Smooth muscle cell (in vitro differentiated cells): Measurements from ENCODE around the gene LEPROT. TPM values are rescaled to one million over a fixed set of nuclear protein-coding genes. Genes with fewer than 3 reads are reported as not detected.
A peak's percentile ranks its signal among the peaks of the same experiment; 100 is the strongest.

ENCODE experiments used
- DNase-seq: peaks from one replicate; lab custom pipeline; 2025; ENCODE audit not compliant: unreplicated experiment; lab: John Stamatoyannopoulos, UW
- H2AFZ ChIP-seq: fragments of 200-600 bp; sonication (generic); 2 replicates; pipeline ENCODE4 v1.6.0; 2016; ENCODE audit warnings: antibody characterized with exemption, low read depth, mild to moderate bottlenecking
- H3F3A ChIP-seq: fragments of 200-600 bp; sonication (generic); 2 replicates; pipeline ENCODE4 v1.6.0; 2017; ENCODE audit warnings: antibody characterized with exemption, low read depth
- H3K27ac ChIP-seq: fragments of 200-600 bp; sonication (generic); 2 replicates; pipeline ENCODE4 v1.5.1; 2016; ENCODE audit warnings: low read depth, mild to moderate bottlenecking
- H3K27me3 ChIP-seq: fragments of 200-600 bp; sonication (generic); 2 replicates; pipeline ENCODE4 v1.6.1; 2016; ENCODE audit warnings: low read depth, mild to moderate bottlenecking
- H3K36me3 ChIP-seq: fragments of 200-600 bp; sonication (generic); 2 replicates; pipeline ENCODE4 v1.5.1; 2016; ENCODE audit warnings: low read depth
- H3K4me1 ChIP-seq: fragments of 200-600 bp; sonication (generic); 2 replicates; pipeline ENCODE4 v1.5.1; 2016; ENCODE audit warnings: low read depth
- H3K4me2 ChIP-seq: fragments of 200-600 bp; sonication (generic); 2 replicates; pipeline ENCODE4 v1.6.0; 2016; ENCODE audit warnings: mild to moderate bottlenecking
- H3K4me3 ChIP-seq: fragments of 200-600 bp; sonication (generic); 2 replicates; pipeline ENCODE4 v1.5.1; 2016; ENCODE audit warnings: mild to moderate bottlenecking
- H3K79me2 ChIP-seq: fragments of 200-600 bp; sonication (generic); 2 replicates; pipeline ENCODE4 v1.6.0; 2016; ENCODE audit warnings: low read depth, mild to moderate bottlenecking
- H3K9ac ChIP-seq: fragments of 200-600 bp; sonication (generic); 2 replicates; pipeline ENCODE4 v1.6.0; 2016; ENCODE audit warnings: low read depth
- H3K9me3 ChIP-seq: fragments of 200-600 bp; sonication (generic); replicated peaks from 2 replicates; pipeline ENCODE4 v1.5.1; 2016; ENCODE audit warnings: low read depth
- H4K20me1 ChIP-seq: fragments of 200-600 bp; sonication (generic); 2 replicates; pipeline ENCODE4 v1.6.0; 2016; ENCODE audit warnings: low read depth
- WGBS: methylation state at CpG from one replicate; pipeline ENCODE4 v1.1.7; 2016; ENCODE audit warnings: low lambda C conversion rate; 5-methylcytosine and 5-hydroxymethylcytosine counted together
- polyA plus RNA-seq: library from polyadenylated mRNA; unstranded; fragments of >200 nt; fragmentation: Nextera tagmentation; extraction: Ambion mirVana; gene quantifications from 2 replicates; pipeline ENCODE4 v1.2.1, GENCODE V29; 2016
- total RNA-seq: library from RNA; depleted of rRNA; stranded (reverse); fragments of >200 nt; gene quantifications from 2 replicates; pipeline ENCODE4 v1.2.3, GENCODE V29; 2014
- TF ChIP-seq, protein P1 (sequence below): fragments of 200-600 bp; sonication (generic); IDR thresholded peaks from 2 replicates; pipeline ENCODE4 v1.5.1; 2017; ENCODE audit warnings: borderline replicate concordance, mild to moderate bottlenecking, antibody characterized with exemption; ENCODE audit not compliant: insufficient read depth, poor library complexity, severe bottlenecking

The LEPROT gene
- total and polyA plus RNA-seq, 2 experiments from 2014 or later: 61.0 to 76.4 TPM

DNA sequence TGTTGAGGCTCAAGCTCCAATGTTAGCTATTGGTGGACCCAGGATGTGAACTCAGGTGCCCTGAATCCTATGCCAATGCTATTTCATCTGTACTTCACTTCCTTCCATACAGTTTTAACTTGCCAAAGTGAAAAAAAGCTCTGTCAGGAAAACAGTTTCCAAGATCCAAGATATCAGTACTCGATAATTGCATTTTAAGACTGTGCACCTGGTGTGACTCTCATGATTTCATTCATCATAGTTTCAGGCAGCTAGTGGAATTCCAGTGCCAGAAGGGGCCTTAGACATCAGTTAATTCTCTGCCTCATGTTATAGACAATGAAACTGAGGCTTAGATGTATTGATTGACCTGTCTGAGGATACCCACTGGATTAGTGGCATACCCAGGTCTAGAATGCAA is 26.5 kb upstream of the LEPROT start:
- Histone ChIP-seq H3K4me2 (no peak overlapping the region), H4K20me1 (no peaks in the 10 kb centered on the region), H3K27me3 (no peaks in the 10 kb centered on the region), H3K36me3 (no peaks in the 10 kb centered on the region), H3K9ac (no peak overlapping the region), H3K4me3 (no peak overlapping the region), H3K27ac (no peak overlapping the region), H3K4me1 (no peaks in the 10 kb centered on the region), H2AFZ (no peak overlapping the region), H3K79me2 (no peaks in the 10 kb centered on the region), H3K9me3 (no peaks in the 10 kb centered on the region), H3F3A (no peaks in the 10 kb centered on the region)
- WGBS: 96% methylated on average over 1 of the region's 1 CpG
- TF ChIP-seq, protein P1, sequence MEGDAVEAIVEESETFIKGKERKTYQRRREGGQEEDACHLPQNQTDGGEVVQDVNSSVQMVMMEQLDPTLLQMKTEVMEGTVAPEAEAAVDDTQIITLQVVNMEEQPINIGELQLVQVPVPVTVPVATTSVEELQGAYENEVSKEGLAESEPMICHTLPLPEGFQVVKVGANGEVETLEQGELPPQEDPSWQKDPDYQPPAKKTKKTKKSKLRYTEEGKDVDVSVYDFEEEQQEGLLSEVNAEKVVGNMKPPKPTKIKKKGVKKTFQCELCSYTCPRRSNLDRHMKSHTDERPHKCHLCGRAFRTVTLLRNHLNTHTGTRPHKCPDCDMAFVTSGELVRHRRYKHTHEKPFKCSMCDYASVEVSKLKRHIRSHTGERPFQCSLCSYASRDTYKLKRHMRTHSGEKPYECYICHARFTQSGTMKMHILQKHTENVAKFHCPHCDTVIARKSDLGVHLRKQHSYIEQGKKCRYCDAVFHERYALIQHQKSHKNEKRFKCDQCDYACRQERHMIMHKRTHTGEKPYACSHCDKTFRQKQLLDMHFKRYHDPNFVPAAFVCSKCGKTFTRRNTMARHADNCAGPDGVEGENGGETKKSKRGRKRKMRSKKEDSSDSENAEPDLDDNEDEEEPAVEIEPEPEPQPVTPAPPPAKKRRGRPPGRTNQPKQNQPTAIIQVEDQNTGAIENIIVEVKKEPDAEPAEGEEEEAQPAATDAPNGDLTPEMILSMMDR: no peak
- no peak for DNase-seq

DNA sequence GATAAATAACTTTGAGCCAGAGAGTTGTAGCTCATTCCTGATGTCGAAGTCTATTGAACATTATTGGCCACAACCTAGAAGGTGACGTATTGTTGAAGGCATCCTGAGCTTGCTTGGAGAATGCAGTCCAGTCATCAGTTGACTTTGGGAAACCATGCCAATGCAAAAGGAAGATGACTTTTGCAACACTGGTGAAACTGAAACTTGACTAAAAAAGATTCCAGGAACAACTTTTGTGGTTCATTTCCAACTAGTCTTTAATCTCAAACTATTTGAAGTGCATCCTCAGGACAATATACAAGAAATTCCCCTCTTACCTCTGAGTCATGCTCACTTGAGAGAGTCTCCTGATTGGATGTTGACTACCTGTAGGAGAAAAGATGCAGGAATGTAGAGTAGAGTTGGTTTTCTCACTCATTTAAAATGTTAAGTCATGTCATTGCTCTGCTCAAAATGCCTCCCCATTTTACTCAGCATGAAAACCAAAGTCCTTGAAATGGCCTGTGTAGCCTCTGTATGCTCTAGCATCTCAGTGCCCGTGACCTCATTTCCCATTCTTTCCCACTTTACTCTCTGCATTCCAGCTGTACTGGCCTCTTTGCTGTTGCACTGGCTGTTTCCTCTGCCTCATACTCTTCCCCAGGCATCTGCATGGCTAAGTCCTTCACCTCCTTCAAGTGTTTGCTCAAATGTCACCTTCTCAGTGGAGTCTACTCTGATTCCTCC is 24.4 kb upstream of the LEPROT start:
- Histone ChIP-seq H3K4me2 (no peak overlapping the region), H2AFZ (no peak overlapping the region), H3K4me1 (no peaks in the 10 kb centered on the region), H3K27ac (peak overlapping the region; percentile 52), H3K4me3 (no peak overlapping the region), H3K9ac (no peak overlapping the region), H3K9me3 (no peaks in the 10 kb centered on the region), H3K36me3 (no peaks in the 10 kb centered on the region), H4K20me1 (no peaks in the 10 kb centered on the region), H3K79me2 (no peaks in the 10 kb centered on the region), H3F3A (no peaks in the 10 kb centered on the region), H3K27me3 (no peaks in the 10 kb centered on the region)
- WGBS: 86% methylated on average over 3 of the region's 3 CpGs
- TF ChIP-seq, protein P1: no peak
- DNase-seq: no peak

DNA sequence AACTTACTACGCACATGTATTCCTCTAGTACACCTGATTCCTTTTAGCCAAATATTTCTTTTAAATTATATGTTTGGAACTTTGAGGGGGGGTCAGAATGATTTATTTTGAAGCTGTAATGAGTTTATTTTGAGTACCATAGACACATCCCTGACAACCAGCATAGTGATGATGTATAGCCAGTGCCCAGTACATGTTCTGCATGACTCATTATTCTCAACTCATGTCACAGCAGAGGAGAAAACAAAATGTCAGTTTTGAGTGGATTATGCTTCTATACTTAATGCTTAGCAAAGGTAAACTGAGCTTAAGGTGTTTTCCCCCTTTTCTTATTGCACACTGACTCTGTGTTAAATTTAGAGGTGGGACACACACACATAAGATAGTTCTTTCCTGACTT is 22.4 kb upstream of the LEPROT start:
- Histone ChIP-seq H4K20me1 (no peaks in the 10 kb centered on the region), H3K4me2 (no peak overlapping the region), H2AFZ (no peak overlapping the region), H3K27me3 (no peaks in the 10 kb centered on the region), H3K9me3 (no peaks in the 10 kb centered on the region), H3K9ac (no peak overlapping the region), H3K4me3 (no peak overlapping the region), H3K4me1 (no peaks in the 10 kb centered on the region), H3F3A (no peaks in the 10 kb centered on the region), H3K36me3 (no peaks in the 10 kb centered on the region), H3K79me2 (no peaks in the 10 kb centered on the region), H3K27ac (no peak overlapping the region)
- no peak for DNase-seq
- WGBS: 100% methylated on average over 1 of the region's 1 CpG
- TF ChIP-seq, protein P1: no peak

DNA sequence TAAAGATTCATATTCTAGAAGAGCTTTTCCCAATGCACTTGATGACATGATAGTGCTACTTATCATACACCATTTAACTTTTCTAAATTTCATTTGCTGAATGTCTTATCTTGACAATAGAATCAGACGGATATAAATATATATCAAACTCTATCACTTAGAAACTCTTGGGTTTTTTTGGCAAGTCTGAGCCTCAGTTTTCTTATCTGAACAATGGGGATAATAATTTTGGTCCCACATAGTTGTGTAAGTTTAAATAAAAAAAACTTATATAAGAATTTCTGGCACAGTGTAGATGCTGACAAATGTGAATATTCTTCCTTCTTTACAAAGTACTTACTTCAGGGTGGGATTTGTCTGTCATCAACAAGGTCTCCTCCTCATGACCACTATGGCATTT is 21.5 kb upstream of the LEPROT start:
- Histone ChIP-seq H3K9me3 (no peaks in the 10 kb centered on the region), H3K36me3 (no peaks in the 10 kb centered on the region), H3K79me2 (no peaks in the 10 kb centered on the region), H3K27me3 (no peaks in the 10 kb centered on the region), H3K27ac (no peak overlapping the region), H4K20me1 (no peaks in the 10 kb centered on the region), H3K4me3 (no peak overlapping the region), H3K4me1 (no peaks in the 10 kb centered on the region), H3F3A (no peaks in the 10 kb centered on the region), H3K9ac (no peak overlapping the region), H2AFZ (no peak overlapping the region), H3K4me2 (no peak overlapping the region)
- TF ChIP-seq, protein P1: no peak
- no peak for DNase-seq
- 90% methylated on average over 1 of the region's 1 CpG for WGBS
